Right lobe of liver (tissue), 6 donors: ENCODE measurements around the gene MB21D2. TPM values are rescaled to one million over a fixed set of nuclear protein-coding genes. Genes with fewer than 3 reads are reported as not detected.
A peak's percentile ranks its signal among the peaks of the same experiment; 100 is the strongest.

ENCODE experiments used
- ATAC-seq, 4 donors: fragments of 200-7000 bp; cut with Tn5 transposase; one replicate each; pipeline ENCODE4 v1.9.1; 2020; ENCODE audit warnings: mild to moderate bottlenecking in 4 of 4, moderate library complexity in 4 of 4
- DNase-seq, 3 donors: peaks; one replicate each; pipeline ENCODE4 v3.0.0-alpha.2; 2020
- H3K27ac ChIP-seq, 3 donors: fragments of 200-600 bp; one replicate each; pipeline ENCODE4 v1.8.0; 2022
- H3K27me3 ChIP-seq, 2 donors: fragments of 200-600 bp; one replicate each; pipeline ENCODE4 v1.8.0; 2022
- H3K36me3 ChIP-seq, 4 donors: fragments of 200-600 bp; sonication (generic) in 1 of 4; one replicate each; pipeline versions ENCODE4 v1.5.1 to v1.8.0; 2017 to 2022; ENCODE audit warnings: control low read depth in 1 of 4
- H3K4me1 ChIP-seq, 4 donors: fragments of 200-600 bp; sonication (generic) in 1 of 4; one replicate each; pipeline versions ENCODE4 v1.5.1 to v1.8.0; 2017 to 2022; ENCODE audit warnings: control low read depth in 1 of 4
- H3K4me3 ChIP-seq, 3 donors: fragments of 200-600 bp; one replicate each; pipeline ENCODE4 v1.8.0; 2022
- H3K9me3 ChIP-seq, 4 donors: fragments of 200-600 bp; sonication (generic) in 1 of 4; one replicate each; pipeline versions ENCODE4 v1.5.1 to v1.8.0; 2017 to 2022; ENCODE audit warnings: control low read depth in 1 of 4
- POLR2A ChIP-seq: fragments of 450-650 bp; IDR thresholded peaks from one replicate; pipeline ENCODE4 v1.6.1; 2017; ENCODE audit warnings: antibody characterized with exemption, mild to moderate bottlenecking
- WGBS: methylation state at CpG from one replicate; pipeline ENCODE4 v1.1.6; 2018; ENCODE audit warnings: low coverage, low lambda C conversion rate; ENCODE audit not compliant: insufficient coverage; ENCODE audit errors: missing lambda C conversion rate; 5-methylcytosine and 5-hydroxymethylcytosine counted together
- intact Hi-C, 2 donors: fragments of 100-400 bp; cut with DNase I; formaldehyde crosslinking; loops; one replicate each; pipeline versions ENCODE4 v1.11.2 to v1.14.1; 2022
- total RNA-seq, 6 experiments: library from RNA; depleted of rRNA in 2 of 6; stranded (reverse); fragments of >200 nt in 2 of 6; fragmentation: NEBNext Ultra II Directional in 3 of 6; extraction: Animal tissue kit (Norgen Biotek cat#: 25700) in 3 of 6; gene quantifications; one replicate each; pipeline versions ENCODE4 v1.1.0 to v1.2.4, GENCODE V29; 2016 to 2023
- TF ChIP-seq, protein P1 (sequence below), 4 donors: fragments of 200-600 bp in 3 of 4; fragments of 450-650 bp in 1 of 4; IDR thresholded peaks; one replicate each; pipeline versions ENCODE4 v1.5.1 to v1.8.0; 2016 to 2022; ENCODE audit warnings: antibody characterized with exemption in 4 of 4, mild to moderate bottlenecking in 2 of 4
- donor health status: DM: no; HTN: yes; CAD: no.
- donor health status: DM: no; HTN: no; CAD: no.
- donor health status: DM: no; HTN: no; CAD: no.
- donor health status: DM: no; HTN: yes; CAD: no.
- donor health status: DM: no; HTN: yes; CAD: no.

MB21D2 gene
- total RNA-seq, 6 experiments from 2014 or later: 0.15 to 0.86 (median 0.31) TPM; not detected in 1

DNA sequence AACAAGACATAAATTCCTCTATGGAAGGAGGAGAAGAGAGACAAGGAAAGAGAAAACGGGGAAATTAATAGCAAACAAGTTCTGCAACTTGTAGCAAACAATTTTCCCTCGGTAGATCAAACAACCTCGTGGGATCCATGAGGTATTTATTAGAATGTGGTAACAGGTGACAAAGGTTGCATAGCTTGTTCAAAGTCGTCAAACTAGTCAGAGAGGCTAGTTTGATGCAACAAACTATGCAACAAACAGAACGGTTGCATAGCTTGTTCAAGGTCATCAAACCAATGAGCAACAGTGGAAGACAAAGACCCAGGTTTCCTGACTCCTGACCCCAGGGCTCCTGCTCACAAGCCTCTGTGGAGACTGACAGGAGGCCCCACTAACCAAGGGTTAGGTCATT, 20.7 kb downstream of the MB21D2 start:
- TF ChIP-seq, protein P1, sequence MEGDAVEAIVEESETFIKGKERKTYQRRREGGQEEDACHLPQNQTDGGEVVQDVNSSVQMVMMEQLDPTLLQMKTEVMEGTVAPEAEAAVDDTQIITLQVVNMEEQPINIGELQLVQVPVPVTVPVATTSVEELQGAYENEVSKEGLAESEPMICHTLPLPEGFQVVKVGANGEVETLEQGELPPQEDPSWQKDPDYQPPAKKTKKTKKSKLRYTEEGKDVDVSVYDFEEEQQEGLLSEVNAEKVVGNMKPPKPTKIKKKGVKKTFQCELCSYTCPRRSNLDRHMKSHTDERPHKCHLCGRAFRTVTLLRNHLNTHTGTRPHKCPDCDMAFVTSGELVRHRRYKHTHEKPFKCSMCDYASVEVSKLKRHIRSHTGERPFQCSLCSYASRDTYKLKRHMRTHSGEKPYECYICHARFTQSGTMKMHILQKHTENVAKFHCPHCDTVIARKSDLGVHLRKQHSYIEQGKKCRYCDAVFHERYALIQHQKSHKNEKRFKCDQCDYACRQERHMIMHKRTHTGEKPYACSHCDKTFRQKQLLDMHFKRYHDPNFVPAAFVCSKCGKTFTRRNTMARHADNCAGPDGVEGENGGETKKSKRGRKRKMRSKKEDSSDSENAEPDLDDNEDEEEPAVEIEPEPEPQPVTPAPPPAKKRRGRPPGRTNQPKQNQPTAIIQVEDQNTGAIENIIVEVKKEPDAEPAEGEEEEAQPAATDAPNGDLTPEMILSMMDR (IDR thresholded peaks at IDR 0.05): no peak
- no peak for TF ChIP-seq POLR2A
- H3K36me3 ChIP-seq: no peaks in the 10 kb centered on the region
- intact Hi-C loops: no loop called here
- no peaks in the 10 kb centered on the region for H3K27me3 ChIP-seq
- no peak overlapping the region for H3K4me3 ChIP-seq
- H3K27ac ChIP-seq: no peak overlapping the region
- no peaks in the 10 kb centered on the region for H3K4me1 ChIP-seq
- ATAC-seq (no peak), DNase-seq (no peak)
- H3K9me3 ChIP-seq: no peaks in the 10 kb centered on the region
- WGBS: 11% methylated on average over 4 of the region's 5 CpGs

DNA sequence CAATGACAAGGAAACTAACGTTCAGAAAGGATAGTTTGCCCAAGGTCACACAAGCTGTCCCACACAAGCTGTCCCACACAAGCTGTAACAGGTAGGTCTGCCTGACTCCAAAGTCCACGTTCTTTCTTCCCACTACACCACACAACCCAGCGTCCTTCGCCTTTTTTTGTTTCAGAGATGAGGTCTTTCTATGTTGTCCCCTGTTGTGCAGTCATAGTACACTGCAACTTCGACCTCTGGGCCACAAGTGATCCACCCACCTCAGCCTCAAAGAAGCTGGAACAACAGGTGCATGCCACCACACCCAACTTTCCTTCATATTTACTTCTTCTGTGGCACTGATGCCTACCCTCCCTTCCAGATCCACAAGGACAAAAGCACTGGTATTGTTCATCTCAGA, 21.4 kb downstream of the MB21D2 start:
- 30% methylated on average over 5 of the region's 5 CpGs for WGBS
- ATAC-seq: no peak
- intact Hi-C loops: no loop called here

DNA sequence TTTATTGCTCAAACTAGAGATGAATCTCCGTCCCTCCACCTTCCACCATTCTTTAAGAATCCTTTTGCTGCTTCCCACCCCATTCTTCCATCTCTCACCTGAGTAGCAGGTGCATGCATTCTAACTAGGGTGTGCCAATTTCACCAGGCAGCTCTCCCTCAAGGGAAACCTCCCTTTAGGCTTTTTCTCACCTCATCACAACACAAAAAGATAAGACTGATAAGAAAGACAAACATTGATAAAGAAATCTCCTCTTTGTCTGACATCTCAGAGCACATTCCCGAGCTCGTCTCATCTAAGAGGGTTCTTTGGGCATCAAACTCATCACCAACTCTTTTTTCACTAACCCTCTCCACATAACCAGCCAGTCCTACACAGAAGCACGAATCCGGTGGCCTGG, 23.0 kb downstream of the MB21D2 start:
- no peak overlapping the region for H3K27ac ChIP-seq
- H3K36me3 ChIP-seq: no peaks in the 10 kb centered on the region
- ATAC-seq (no peak), DNase-seq (no peak)
- H3K27me3 ChIP-seq: no peaks in the 10 kb centered on the region
- no peaks in the 10 kb centered on the region for H3K4me1 ChIP-seq
- TF ChIP-seq, protein P1 (IDR thresholded peaks at IDR 0.05): no peak
- no peak for TF ChIP-seq POLR2A
- no peak overlapping the region for H3K4me3 ChIP-seq
- intact Hi-C loops: no loop called here
- WGBS: 55% methylated on average over 5 of the region's 5 CpGs
- no peaks in the 10 kb centered on the region for H3K9me3 ChIP-seq

More for the DNA sequence above, 21.4 kb downstream of the MB21D2 start:
- TF ChIP-seq, protein P1 (IDR thresholded peaks at IDR 0.05): no peak
- no peak for TF ChIP-seq POLR2A
- Histone ChIP-seq H3K4me3 (no peak overlapping the region), H3K27ac (no peak overlapping the region), H3K36me3 (no peaks in the 10 kb centered on the region), H3K4me1 (no peaks in the 10 kb centered on the region), H3K9me3 (no peaks in the 10 kb centered on the region), H3K27me3 (no peaks in the 10 kb centered on the region)
- no peak for DNase-seq

DNA sequence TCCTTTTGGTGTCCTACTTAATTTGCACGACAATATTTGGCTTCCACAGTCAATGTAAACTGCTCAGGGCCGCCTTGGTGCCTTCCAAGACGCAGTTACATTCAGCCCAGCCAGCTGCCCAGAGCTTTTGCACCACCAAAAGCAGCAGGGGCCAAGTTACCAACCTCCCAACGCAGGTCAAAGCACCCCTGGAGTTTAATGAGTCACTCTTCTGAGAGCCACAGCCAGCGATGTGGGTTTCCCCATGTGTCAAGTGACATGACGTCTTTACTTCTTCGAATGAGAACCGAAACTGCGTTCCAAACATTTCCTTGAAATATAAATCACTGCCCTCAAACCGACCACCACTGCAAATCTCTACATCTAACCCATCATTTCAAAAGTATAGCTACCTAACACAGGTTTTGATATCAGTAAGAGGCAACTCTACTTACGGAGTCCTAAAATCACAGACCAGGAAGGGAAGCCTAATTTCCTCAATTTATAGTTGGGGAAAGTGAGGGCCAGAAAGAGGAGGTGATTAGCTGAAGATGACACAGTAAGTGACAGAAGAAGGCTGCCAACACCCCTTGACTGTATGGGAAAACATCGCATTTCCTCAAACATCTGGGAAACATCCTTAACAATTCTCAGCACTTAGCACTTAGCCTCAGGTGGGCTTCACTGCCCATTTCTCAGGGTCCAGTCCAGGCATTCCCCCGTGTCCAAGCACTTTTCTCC, 24.5 kb downstream of the MB21D2 start:
- H3K27me3 ChIP-seq: no peaks in the 10 kb centered on the region
- peak in 1 of 3 donors; percentile 42 for DNase-seq
- H3K27ac ChIP-seq: no peak overlapping the region
- H3K4me1 ChIP-seq: no peaks in the 10 kb centered on the region
- intact Hi-C loops: no loop called here
- 50% methylated on average over 12 of the region's 13 CpGs for WGBS
- peak; percentile 50 to 88 (median 76) for ATAC-seq
- H3K4me3 ChIP-seq: no peak overlapping the region
- H3K36me3 ChIP-seq: no peaks in the 10 kb centered on the region
- H3K9me3 ChIP-seq: no peaks in the 10 kb centered on the region
- TF ChIP-seq POLR2A: no peak
- TF ChIP-seq, protein P1 (IDR thresholded peaks at IDR 0.05): no peak
